Measurements from ENCODE around the gene ONECUT3.

- no peak for TF ChIP-seq CTCF (IDR thresholded peaks at IDR 0.05)
- TF ChIP-seq POLR2A (IDR thresholded peaks at IDR 0.05) = no peak
- no peak for TF ChIP-seq POLR2AphosphoS5 (IDR thresholded peaks at IDR 0.05)
These were observed 4.3 kb downstream of the ONECUT3 start for GRCh38 chr19:1757468-1758230.

All from breast epithelium (tissue), 3 donors.